Dermis microvascular lymphatic vessel endothelial cell (primary cell): Measurements from ENCODE around the gene USP13. TPM values are rescaled to one million over a fixed set of nuclear protein-coding genes. Genes with fewer than 3 reads are reported as not detected.
A peak's percentile ranks its signal among the peaks of the same experiment; 100 is the strongest.
"Not testable (repeated sequence)": the region's sequence is repeated elsewhere in the genome, so short reads cannot be mapped to it uniquely, and the experiment has no call there.

ENCODE experiments used
- DNase-seq, 2 donors: peaks; one replicate each; pipeline versions ENCODE4 v3.0.0 to v3.0.0-alpha.2; 2010; ENCODE audit warnings: low read depth in 2 of 2
- total RNA-seq: library from RNA; depleted of rRNA; stranded (reverse); fragments of >200 nt; gene quantifications from 2 replicates; pipeline ENCODE4 v1.2.1, GENCODE V29; 2014

The USP13 gene, protein sequence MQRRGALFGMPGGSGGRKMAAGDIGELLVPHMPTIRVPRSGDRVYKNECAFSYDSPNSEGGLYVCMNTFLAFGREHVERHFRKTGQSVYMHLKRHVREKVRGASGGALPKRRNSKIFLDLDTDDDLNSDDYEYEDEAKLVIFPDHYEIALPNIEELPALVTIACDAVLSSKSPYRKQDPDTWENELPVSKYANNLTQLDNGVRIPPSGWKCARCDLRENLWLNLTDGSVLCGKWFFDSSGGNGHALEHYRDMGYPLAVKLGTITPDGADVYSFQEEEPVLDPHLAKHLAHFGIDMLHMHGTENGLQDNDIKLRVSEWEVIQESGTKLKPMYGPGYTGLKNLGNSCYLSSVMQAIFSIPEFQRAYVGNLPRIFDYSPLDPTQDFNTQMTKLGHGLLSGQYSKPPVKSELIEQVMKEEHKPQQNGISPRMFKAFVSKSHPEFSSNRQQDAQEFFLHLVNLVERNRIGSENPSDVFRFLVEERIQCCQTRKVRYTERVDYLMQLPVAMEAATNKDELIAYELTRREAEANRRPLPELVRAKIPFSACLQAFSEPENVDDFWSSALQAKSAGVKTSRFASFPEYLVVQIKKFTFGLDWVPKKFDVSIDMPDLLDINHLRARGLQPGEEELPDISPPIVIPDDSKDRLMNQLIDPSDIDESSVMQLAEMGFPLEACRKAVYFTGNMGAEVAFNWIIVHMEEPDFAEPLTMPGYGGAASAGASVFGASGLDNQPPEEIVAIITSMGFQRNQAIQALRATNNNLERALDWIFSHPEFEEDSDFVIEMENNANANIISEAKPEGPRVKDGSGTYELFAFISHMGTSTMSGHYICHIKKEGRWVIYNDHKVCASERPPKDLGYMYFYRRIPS
- 18.5 and 38.1 TPM in 2 replicates for total RNA-seq

DNA sequence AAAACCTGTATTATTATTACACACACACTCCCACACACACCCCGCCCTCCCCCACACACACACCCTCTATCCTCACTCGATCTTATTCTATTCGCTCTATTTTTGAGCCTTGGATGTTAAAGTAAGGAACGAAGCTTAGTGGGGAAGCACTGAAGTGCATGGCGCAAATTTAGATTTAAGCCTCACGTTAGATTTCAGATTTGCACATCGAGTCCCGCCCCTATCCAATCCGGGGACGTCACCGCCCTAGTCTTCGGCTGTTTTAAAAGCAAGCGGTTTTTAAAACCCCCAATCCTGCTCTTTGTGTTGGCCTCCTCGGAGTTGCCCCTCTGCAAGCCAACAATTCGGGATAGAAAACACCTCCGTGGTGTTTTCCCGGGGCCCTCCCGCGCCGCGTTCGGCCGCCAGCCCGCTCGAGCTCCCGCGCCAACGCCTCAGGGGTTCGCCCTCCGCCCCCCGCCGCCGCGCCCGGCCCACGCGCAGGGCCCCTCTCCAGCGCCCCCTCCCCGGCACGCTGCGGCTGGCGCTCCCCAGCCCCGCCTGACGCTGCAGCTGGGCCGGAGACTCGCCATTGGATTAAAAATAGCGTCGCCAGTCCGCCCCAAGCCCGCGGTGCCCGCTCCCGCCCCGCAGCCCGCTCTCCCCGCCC, at the start of gene USP13:
Gene USP13 (plus strand): TSS at position 594 of the 649 bp plus-strand sequence. CDS start 186 bp downstream, outside the sequence.
- peak; percentile 68 to 90 for DNase-seq

DNA sequence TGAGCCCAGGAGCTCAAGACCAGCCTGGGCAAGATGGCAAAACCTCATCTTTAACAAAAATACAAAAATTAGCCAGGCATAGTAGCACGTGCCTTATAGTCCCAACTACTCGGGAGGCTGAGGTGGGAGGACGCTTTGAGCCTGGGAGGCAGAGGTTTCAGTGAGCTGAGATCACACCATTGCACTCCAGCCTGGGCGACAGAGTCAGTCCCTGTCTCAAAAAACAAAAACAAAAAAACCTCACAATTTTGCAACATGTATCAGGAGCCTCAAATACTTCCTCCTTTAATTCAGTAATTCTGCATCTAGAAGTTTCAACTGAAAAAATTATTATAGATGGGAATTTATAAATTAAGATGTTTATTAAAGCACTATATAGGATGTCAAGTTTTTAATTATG, 49.5 kb upstream of the USP13 start:
- DNase-seq: no peak

DNA sequence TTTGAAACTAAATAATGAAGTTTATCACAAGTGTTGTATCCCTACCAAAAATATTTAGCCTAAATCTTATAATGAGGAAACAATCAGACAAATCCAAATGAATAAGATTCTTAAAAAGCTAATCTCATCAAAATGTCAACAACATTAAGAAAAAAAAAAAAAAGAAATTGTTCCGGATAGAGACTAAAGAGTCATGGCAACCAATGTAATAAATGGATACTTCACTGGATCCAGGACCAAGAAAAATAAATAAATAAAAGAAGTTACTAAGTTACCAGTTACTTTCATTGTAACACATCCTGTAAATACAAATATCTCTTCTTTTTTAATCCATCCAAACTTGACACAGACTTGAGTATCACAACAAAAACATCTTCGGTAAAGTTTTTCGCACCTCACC, 49.0 kb upstream of the USP13 start:
- peak in 1 of 2 donors; percentile 23 for DNase-seq

DNA sequence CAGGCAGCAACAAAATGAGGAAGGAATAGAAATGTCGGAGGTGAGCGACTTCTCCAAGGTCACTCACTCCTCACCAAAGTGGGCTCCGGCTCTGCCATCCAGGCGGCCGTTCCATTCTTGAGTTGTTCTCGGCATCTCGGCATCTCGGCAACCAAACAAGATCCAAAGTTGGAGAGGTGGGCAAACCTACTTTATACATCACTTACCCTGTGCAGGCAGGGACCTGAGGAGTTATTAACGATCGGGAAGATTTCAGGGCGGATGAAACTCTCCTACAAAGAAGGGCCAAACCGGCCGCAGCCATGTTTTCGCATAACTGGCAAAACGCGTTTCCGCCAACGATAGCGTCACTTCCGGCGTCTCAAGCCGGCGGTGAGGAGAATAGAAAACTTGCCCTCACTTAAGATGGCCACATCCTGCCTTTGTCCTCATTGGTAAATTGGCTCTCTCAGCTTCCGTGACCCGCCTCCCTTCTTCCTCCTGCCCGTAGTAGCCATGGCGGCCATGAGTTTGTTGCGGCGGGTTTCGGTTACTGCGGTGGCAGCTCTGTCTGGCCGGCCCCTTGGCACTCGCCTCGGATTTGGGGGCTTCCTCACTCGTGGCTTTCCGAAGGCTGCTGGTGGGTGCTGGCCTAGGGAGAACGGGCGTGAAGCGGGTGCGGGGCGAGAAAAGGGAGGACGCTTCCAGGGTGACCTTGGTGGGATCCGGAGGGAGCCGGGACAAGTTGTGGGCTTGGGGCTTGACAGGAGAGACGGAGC, 48.3 kb upstream of the USP13 start, which contains the start of the genes MRPL47 and NDUFB5:
Gene MRPL47 (minus strand): TSS at position 318 of the 758 bp plus-strand sequence. CDS start 14 bp downstream, at position 304.
Gene NDUFB5 (plus strand): TSS at position 474 of the 758 bp plus-strand sequence. CDS start 22 bp downstream, at position 496.
- DNase-seq: peak; percentile 96 to 98

DNA sequence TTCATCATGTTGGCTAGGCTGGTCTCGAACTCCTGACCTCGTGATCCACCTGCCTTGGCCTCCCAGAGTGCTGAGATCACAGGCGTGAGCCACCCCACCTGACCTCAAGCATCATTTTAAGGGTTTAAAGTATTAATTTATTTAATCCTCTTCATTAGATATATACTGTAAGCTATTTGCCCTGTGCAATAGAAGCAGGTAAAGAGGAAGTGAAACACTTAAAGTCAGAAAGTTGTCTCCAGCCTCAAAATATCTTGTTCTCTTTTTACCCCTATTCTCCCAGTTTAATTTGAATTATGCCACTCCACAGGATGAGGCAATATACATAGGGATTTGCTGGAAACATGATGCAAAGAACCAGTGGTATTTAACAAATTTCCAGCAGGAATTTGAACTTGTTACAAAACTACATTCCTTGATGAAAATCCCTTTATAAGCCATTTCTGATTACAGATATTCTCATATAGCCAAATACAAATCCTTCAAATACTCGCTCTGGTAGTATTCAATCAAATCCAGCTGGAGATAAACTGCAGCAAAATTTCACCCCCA, 46.2 kb upstream of the USP13 start:
- DNase-seq: no peak

DNA sequence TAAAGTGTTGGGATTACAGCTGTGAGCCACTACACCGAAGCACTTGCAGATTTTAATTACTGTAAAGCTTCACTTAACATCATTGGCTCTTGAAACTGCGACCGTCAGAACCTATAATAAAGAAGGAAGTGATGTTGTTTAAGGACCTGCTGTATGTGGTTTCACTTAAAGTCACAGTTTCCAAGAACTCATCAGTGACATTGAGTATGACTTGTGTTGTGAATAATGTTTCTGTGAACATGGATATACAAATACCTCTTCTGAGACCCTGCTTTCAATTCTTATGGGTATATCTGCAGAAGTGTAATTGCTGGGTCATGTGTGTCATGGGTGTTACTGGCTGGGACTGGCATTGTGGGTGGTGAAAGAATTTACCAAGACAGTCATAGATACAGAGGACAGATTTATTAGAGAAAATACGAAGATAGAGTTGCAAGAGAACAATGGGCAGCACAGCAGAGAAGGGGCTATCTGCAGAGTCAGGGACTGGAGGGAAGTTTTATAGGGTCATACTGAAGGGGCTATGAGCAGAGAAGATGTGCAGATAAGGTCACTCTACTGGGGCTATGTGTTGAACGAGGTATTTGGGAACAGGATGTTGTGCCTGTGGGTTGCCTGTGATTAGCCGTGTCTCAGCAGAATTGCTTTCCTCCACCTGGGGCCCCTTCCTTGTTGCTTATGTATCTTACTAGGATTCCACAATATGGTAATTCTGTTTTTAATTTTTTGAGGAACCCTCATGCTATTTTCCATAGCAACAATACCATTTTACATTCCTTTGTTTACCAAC, 43.7 kb upstream of the USP13 start:
- no peak for DNase-seq

DNA sequence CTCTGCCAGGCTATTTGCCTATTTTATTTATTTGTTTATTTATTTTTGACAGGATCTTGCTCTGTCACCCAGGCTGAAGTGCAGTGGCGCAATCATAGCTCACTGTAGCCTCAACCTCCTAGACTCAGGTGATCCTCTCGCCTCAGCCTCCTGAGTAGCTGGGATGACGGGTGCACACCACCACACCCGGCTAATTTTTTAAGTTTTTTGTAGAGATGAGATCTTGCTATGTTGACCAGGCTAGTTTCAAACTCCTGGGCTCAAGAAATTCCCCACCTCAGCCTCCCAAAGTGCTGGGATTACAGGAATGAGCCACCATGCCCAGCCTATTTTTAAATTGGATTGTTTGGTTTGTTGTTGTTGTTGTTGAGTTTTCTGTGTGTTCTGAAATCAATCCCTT, 42.8 kb upstream of the USP13 start:
- no peak for DNase-seq

DNA sequence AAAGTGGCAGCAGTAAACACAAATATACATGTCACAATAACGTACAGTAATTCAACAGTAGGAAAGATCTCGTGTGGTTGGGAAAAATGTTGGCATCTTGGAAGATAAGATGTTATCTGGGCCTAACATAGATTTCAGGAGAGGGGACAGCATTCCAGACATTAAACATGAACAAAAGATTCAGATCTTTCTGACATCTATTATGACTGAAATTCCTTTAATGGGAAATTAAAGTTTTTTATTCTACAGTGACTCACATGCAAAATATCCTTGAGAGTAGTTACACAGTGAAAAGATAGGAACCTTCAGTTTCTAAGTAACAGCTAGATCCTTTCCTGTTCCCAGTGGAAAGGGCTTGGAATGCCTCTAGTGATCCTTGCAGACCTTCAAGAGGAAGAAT, 39.0 kb upstream of the USP13 start:
- peak in 1 of 2 donors; percentile 62 for DNase-seq

DNA sequence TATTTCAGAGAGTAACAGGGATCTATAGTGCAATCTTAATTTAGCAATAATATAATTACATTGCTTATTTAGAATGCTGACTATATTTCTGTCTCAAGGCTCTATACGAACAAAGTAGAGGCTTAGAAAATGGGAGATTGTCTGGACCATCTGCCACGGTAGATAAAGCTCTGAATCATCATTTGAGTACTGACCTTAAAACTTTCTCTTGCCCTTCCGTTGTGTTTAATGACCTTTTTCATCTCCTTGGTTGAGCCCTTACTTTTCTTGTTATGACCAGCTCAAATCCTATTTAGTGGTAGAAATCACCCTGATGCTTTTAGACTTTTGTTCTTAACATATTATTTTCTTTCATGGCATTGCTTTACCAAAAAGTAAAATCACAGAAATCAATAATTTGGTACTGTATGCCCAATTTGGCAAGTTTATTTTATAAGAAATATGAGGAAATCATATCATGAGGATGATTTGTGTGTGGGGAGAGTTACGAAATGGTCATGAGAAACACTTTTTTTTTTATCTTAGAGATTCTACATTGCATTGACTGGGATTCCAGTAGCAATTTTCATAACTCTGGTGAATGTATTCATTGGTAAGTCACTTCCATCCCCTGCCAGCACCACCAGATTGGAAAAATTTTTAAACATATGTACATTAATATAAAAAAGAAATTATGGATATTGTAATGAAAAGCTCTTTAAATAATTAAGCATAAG, 37.2 kb upstream of the USP13 start:
- peak in 1 of 2 donors; percentile 68 for DNase-seq

DNA sequence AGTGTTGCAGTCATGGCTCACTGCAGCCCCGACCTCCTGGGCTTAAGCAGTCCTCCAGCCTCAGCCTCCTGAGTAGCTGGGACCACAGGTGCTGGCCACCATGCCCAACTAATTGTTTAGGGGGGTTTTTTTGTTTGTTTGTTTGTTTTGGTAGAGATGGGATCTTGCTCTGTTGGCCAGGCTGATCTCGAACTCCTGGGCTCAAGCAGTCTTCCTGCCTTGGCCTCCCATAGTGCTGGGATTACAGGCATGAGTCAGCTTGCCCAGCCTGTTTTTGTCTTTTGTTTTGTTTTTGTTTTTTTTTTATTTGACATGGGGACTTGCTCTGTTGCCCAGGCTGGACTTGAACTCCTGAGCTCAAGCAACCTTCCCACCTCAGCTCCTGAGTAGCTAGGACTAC, 30.8 kb upstream of the USP13 start:
- DNase-seq: no peak

DNA sequence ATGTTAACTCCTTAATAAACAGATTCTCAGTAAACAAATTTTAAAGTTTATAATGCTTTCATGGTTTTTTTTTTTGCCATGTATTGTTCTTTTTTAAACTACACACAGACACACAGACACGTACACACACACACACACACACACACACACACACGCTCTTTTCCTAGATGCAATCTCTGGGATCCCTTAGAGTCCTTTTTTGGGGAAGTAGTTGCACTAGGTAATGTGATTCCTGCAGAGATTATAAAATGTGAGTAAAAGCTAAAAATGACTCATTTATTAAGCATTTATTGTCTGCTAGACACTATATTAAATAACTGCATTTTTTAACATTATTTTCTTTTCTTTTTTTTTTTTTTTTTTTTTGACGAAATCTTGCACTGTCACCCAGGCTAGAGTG, 28.4 kb upstream of the USP13 start:
- no peak for DNase-seq

DNA sequence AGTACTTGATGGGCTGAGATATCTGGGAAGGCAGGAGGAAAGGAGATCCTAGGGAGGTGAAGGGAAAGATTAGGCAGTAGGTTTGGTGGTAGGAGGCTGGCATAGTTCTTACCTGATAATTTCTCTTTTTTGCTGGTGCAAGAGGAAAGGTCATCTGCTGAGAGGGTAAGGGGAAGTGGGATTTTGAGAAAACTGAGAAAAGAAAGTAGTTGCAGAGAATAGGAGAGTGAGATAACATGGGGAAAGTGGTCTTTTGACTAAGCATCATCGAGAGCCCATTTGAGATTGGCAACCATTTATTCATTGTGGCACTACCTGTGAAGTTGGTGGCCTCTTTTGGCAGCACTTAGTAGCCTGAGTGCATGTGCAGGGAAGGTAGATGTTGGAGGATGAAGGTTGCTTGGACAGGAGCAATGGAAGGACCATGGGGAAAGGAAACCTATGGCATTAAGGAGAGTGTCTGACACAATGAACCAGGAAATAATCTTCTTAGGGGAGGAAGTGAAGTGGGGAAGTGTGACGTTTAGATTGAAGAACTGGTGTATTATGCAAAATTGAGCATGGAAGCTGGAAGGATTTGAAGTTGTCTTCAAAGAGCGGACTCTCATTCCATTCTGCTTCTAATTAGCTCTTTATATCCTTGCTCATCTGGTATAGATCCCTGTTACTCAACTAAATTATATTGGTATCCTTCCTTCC, 21.9 kb upstream of the USP13 start:
- no peak for DNase-seq

DNA sequence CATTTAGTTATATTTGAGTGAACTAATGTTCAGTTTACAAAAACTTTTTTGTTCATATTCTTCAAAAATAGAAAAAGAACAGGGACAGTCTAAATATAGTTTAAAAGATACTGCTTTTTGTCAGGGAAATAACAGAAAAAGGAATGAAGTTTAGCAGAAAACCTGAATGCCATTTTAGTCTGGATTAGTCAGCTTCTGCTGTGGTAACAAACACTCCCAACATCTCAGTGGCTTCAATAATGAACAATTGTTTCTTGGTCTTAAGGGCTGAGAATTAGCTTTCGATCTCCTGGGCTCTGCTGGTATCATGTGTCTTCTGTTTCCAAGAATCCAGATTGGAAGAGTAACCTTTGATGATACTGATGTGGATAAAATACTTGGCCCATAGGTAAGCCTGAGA, 12.4 kb upstream of the USP13 start:
- DNase-seq: no peak

DNA sequence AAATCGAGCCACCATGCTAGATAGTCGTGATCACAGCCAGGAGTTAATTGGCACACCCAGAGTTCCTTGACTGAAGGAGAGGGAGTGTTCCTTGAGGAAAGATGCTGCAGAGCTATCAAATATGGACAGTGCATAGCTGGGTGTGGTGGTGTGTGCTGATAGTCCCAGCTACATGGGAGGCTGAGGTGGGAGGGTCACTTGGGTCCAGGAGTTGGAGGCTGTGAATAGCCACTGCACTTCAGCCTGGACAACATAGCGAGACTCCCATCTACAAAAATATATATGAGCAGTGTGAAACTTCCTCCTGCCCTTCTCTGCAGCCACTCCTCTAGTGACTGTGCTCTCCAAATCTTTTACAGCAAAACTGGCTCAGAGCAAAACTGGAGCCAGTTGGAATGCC, 10.0 kb upstream of the USP13 start:
- no peak for DNase-seq

DNA sequence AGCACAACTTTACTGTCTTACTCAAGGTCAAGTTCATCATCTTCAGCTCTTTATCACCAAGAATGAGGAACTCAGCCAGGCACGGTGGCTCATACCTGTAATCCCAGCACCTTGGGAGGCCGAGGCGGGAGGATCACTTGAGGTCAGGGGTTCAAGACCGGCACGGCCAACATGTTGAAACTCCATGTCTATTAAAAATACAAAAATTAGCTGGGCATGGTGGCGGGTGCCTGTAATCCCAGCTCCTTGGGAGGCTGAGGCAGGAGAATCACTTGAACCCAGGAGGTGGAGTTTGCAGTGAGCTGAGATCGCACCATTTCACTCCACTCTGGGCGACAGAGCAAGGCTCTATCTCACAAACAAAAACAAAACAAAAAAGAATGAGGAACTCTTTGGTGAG, 9.0 kb upstream of the USP13 start:
- DNase-seq: not testable (repeated sequence)

DNA sequence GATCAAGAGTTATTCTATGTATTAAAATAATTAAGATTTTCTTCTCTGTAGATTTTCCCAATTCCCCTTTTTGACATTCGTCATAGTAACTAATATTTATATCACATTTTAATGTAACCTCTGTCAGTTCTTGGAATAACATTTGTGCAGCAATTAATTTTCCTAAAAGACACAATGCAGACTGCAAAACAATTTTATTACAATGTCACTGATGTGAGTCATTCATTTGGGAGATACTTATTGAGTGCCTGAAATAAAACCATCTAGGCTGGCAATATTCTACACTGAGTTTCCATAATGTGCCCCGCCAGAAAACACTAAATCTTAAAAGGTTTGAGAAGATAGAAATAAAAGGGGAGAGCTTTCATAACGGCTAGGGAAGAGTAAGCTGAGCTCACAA, 6.7 kb upstream of the USP13 start:
- DNase-seq: no peak

DNA sequence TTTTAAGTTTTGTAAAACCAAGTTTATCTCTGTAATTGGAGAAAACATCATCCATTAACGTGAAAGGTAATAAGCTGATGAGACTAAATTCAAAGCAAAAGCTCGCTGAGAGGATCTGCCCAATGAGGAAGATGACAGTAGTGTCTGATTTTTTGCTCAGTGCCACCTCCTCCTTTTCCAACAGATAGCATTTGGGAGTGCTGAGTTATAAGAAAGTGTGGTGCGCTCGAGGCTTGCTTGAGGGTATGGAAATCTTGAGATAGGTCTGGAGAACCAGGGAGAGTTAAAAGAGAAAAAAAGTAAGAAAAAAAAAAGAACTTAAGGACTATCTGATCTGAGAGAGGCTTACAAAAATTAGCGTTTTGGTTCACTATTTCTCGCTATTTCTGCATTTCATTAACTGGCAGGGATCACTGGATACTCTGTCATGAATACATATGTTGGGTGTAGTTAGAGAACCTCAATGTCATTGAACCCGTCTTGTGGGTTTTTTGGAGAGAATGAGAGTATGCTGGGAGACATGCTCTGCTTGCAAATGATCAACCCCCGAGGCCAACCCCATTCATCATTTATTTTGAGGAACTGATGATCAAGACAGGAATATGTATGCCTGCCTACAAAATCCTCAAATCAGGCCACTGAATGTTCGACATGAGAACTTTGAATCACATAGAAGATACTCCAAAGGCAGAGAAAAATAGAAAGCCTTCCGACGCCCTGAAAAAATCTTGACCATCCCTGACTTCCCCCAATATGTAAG, 973 bp upstream of the USP13 start:
- DNase-seq: no peak
